ENCODE measurements around the gene KCNA4.

GRCh38 chr11:30017445-30017895 lies 640 bp upstream of the KCNA4 start:
- TF ChIP-seq EP300 (IDR thresholded peaks at IDR 0.05) (no peak), CTCF (IDR thresholded peaks at IDR 0.05) (no peak), POLR2AphosphoS5 (IDR thresholded peaks at IDR 0.05) (no peak), POLR2A (IDR thresholded peaks at IDR 0.05) (no peak)

Measured in gastroesophageal sphincter (tissue), 3 donors.